GM23338 (cell line): ENCODE measurements around the gene PTPN5. TPM values are rescaled to one million over a fixed set of nuclear protein-coding genes. Genes with fewer than 3 reads are reported as not detected.

Experiments used
- ATAC-seq: fragments of 200-7000 bp; cut with Tn5 transposase; 3 replicates; pipeline ENCODE4 v1.9.1; 2020
- DNase-seq: peaks from one replicate; pipeline ENCODE4 v3.0.0-alpha.2; 2015; ENCODE audit warnings: low spot score
- H2AFZ ChIP-seq: fragments of 200-600 bp; sonication (generic); 2 replicates; pipeline ENCODE4 v1.8.0; 2016; ENCODE audit warnings: antibody characterized with exemption, mild to moderate bottlenecking, moderate library complexity
- H3F3A ChIP-seq: fragments of 200-600 bp; sonication (generic); replicated peaks from 2 replicates; pipeline ENCODE4 v1.8.0; 2017; ENCODE audit warnings: antibody characterized with exemption, mixed run types, low read depth
- H3K27ac ChIP-seq: fragments of 200-600 bp; sonication (generic); 2 replicates; pipeline ENCODE4 v1.6.1; 2016; ENCODE audit warnings: low read depth
- H3K27me3 ChIP-seq: fragments of 200-600 bp; sonication (generic); 2 replicates; pipeline ENCODE4 v1.8.0; 2016; ENCODE audit warnings: mild to moderate bottlenecking, mixed run types, moderate library complexity; ENCODE audit not compliant: insufficient read depth
- H3K36me3 ChIP-seq: fragments of 200-600 bp; sonication (generic); 2 replicates; pipeline ENCODE4 v1.8.0; 2016; ENCODE audit warnings: mild to moderate bottlenecking; ENCODE audit not compliant: insufficient read depth
- H3K4me1 ChIP-seq: fragments of 200-600 bp; sonication (generic); 2 replicates; pipeline ENCODE4 v1.8.0; 2016; ENCODE audit warnings: mild to moderate bottlenecking, moderate library complexity; ENCODE audit not compliant: insufficient read depth
- H3K4me2 ChIP-seq: fragments of 200-600 bp; sonication (generic); 2 replicates; pipeline ENCODE4 v1.7.1; 2017; ENCODE audit warnings: mixed run types
- H3K4me3 ChIP-seq: fragments of 200-600 bp; sonication (generic); 2 replicates; pipeline ENCODE4 v1.6.1; 2016; ENCODE audit warnings: mixed run types
- H3K79me2 ChIP-seq: fragments of 200-600 bp; sonication (generic); replicated peaks from 2 replicates; pipeline ENCODE4 v1.8.0; 2017; ENCODE audit warnings: mild to moderate bottlenecking; ENCODE audit not compliant: insufficient read depth
- H3K9me2 ChIP-seq: fragments of 200-600 bp; sonication (generic); 2 replicates; pipeline ENCODE4 v1.8.0; 2017; ENCODE audit not compliant: insufficient read depth
- H4K20me1 ChIP-seq: fragments of 200-600 bp; sonication (generic); replicated peaks from 2 replicates; pipeline ENCODE4 v1.8.0; 2017; ENCODE audit warnings: mild to moderate bottlenecking; ENCODE audit not compliant: insufficient read depth
- H3K27ac Mint-ChIP-seq: 2 replicates; pipeline ENCODE4 v1.8.0; 2020; ENCODE audit warnings: inconsistent platforms, mild to moderate bottlenecking, moderate library complexity, mixed read lengths
- H3K27me3 Mint-ChIP-seq: 3 replicates; pipeline ENCODE4 v1.8.0; 2022; ENCODE audit warnings: low read depth, mild to moderate bottlenecking, moderate library complexity, mixed read lengths, inconsistent platforms; ENCODE audit not compliant: insufficient read depth, poor library complexity
- H3K36me3 Mint-ChIP-seq: 3 replicates; pipeline ENCODE4 v1.8.0; 2021; ENCODE audit warnings: low read depth, mild to moderate bottlenecking, inconsistent platforms, moderate library complexity, mixed read lengths
- H3K4me1 Mint-ChIP-seq: 3 replicates; pipeline ENCODE4 v1.8.0; 2020; ENCODE audit warnings: mild to moderate bottlenecking, inconsistent platforms, mixed read lengths
- H3K4me3 Mint-ChIP-seq: 3 replicates; pipeline ENCODE4 v1.8.0; 2021; ENCODE audit warnings: moderate library complexity, mild to moderate bottlenecking, inconsistent platforms, mixed read lengths
- H3K9me3 Mint-ChIP-seq: 3 replicates; pipeline ENCODE4 v1.8.0; 2020; ENCODE audit warnings: moderate library complexity, mild to moderate bottlenecking, inconsistent platforms, mixed read lengths
- CREB1 ChIP-seq: fragments of 250-450 bp; sonication (Bioruptor Pico); IDR thresholded peaks from 2 replicates; pipeline ENCODE4 v1.5.0; 2020; ENCODE audit warnings: low read depth, mild to moderate bottlenecking, moderate library complexity
- CTCF ChIP-seq, 2 experiments: fragments of 200-600 bp in 1 of 2; sonication (generic) in 1 of 2; conservative IDR thresholded peaks; 2 replicates each; pipeline versions ENCODE4 v1.5.1 to v1.6.1; 2016 to 2017; ENCODE audit warnings: antibody characterized with exemption in 2 of 2, low read depth in 2 of 2, mild to moderate bottlenecking in 2 of 2, moderate library complexity in 1 of 2
- ETS1 ChIP-seq: IDR thresholded peaks from 2 replicates; pipeline ENCODE4 v1.6.1; 2016; ENCODE audit warnings: antibody characterized with exemption
- EZH2 ChIP-seq: fragments of 200-600 bp; sonication (generic); IDR thresholded peaks from one replicate; pipeline ENCODE4 v1.8.0; 2017; ENCODE audit warnings: antibody characterized with exemption, mild to moderate bottlenecking, low read depth; ENCODE audit not compliant: unreplicated experiment
- EZH2phosphoT487 ChIP-seq: fragments of 200-600 bp; sonication (generic); IDR thresholded peaks from one replicate; pipeline ENCODE4 v1.8.1; 2018; ENCODE audit warnings: antibody characterized with exemption; ENCODE audit not compliant: unreplicated experiment
- JUNB ChIP-seq: IDR thresholded peaks from one replicate; pipeline ENCODE4 v1.6.1; 2016; ENCODE audit warnings: antibody characterized with exemption; ENCODE audit not compliant: unreplicated experiment
- NANOG ChIP-seq: IDR thresholded peaks from 2 replicates; pipeline ENCODE4 v1.6.1; 2016; ENCODE audit warnings: antibody characterized with exemption, borderline replicate concordance
- POLR2AphosphoS5 ChIP-seq: IDR thresholded peaks from 2 replicates; pipeline ENCODE4 v1.6.1; 2016; ENCODE audit warnings: antibody characterized with exemption, low read depth
- STAT1 ChIP-seq: IDR thresholded peaks from one replicate; pipeline ENCODE4 v1.6.1; 2016; ENCODE audit warnings: antibody characterized with exemption; ENCODE audit not compliant: unreplicated experiment
- ZNF114 ChIP-seq: fragments of 250-450 bp; sonication (Bioruptor Pico); IDR thresholded peaks from 2 replicates; pipeline ENCODE4 v1.5.0; 2020; ENCODE audit warnings: mild to moderate bottlenecking, moderate library complexity
- ZNF331 ChIP-seq: fragments of 250-450 bp; sonication (Bioruptor Pico); IDR thresholded peaks from 2 replicates; pipeline ENCODE4 v1.5.0; 2020; ENCODE audit warnings: low read depth, mild to moderate bottlenecking, moderate library complexity
- polyA plus RNA-seq: library from polyadenylated mRNA; unstranded; fragments of >200 nt; fragmentation: Nextera tagmentation; extraction: Ambion mirVana; gene quantifications from 2 replicates; pipeline ENCODE4 v1.2.1, GENCODE V29; 2016
- total RNA-seq: library from RNA; depleted of rRNA; stranded (reverse); fragments of >200 nt; shearing (Covaris generic); gene quantifications from 2 replicates; pipeline ENCODE4 v1.2.3, GENCODE V29; 2014
- TF ChIP-seq, protein P1 (sequence below): IDR thresholded peaks from one replicate; pipeline ENCODE4 v1.6.1; 2018; ENCODE audit warnings: antibody characterized with exemption; ENCODE audit not compliant: unreplicated experiment
- TF ChIP-seq, protein P2 (sequence below): fragments of 250-450 bp; sonication (Bioruptor Pico); IDR thresholded peaks from 2 replicates; pipeline ENCODE4 v1.5.0; 2020; ENCODE audit warnings: mild to moderate bottlenecking, moderate library complexity

Gene PTPN5
- total and polyA plus RNA-seq, 2 experiments from 2014 or later: 3.7 to 5.7 TPM

GRCh38 chr11:18780896-18781295 lies 10.7 kb downstream of the PTPN5 start:
- no peak for DNase-seq
- Mint-ChIP-seq H3K36me3 (no peaks in the 10 kb centered on the region), H3K4me3 (no peak overlapping the region), H3K9me3 (no peaks in the 10 kb centered on the region; the same call in 2 of the 3 replicates), H3K4me1 (peaks cover 20% of the 10 kb centered on the region), H3K27ac (no peak overlapping the region), H3K27me3 (peaks cover 7% of the 10 kb centered on the region)
- Histone ChIP-seq H3K4me3 (no peak overlapping the region), H3K4me2 (no peak overlapping the region), H4K20me1 (no peaks in the 10 kb centered on the region), H3K36me3 (no peaks in the 10 kb centered on the region), H3K27ac (no peak overlapping the region), H3K79me2 (no peaks in the 10 kb centered on the region), H3K9me2 (no peaks in the 10 kb centered on the region), H3K27me3 (no peaks in the 10 kb centered on the region), H3K4me1 (no peaks in the 10 kb centered on the region; the same call in 1 of the 2 replicates), H2AFZ (no peak overlapping the region), H3F3A (no peaks in the 10 kb centered on the region)
- TF ChIP-seq ZNF114 (CRISPR knock-in tag) (no peak), ETS1 (no peak), EZH2 (no peak), NANOG (no peak), EZH2phosphoT487 (no peak), JUNB (no peak), CREB1 (CRISPR knock-in tag) (no peak), STAT1 (no peak), POLR2AphosphoS5 (no peak), ZNF331 (CRISPR knock-in tag) (no peak), CTCF (conservative IDR thresholded peaks at IDR 0.05; ENCODE audit: low read depth in 2 of 2) (no peak)
- TF ChIP-seq, protein P1, sequence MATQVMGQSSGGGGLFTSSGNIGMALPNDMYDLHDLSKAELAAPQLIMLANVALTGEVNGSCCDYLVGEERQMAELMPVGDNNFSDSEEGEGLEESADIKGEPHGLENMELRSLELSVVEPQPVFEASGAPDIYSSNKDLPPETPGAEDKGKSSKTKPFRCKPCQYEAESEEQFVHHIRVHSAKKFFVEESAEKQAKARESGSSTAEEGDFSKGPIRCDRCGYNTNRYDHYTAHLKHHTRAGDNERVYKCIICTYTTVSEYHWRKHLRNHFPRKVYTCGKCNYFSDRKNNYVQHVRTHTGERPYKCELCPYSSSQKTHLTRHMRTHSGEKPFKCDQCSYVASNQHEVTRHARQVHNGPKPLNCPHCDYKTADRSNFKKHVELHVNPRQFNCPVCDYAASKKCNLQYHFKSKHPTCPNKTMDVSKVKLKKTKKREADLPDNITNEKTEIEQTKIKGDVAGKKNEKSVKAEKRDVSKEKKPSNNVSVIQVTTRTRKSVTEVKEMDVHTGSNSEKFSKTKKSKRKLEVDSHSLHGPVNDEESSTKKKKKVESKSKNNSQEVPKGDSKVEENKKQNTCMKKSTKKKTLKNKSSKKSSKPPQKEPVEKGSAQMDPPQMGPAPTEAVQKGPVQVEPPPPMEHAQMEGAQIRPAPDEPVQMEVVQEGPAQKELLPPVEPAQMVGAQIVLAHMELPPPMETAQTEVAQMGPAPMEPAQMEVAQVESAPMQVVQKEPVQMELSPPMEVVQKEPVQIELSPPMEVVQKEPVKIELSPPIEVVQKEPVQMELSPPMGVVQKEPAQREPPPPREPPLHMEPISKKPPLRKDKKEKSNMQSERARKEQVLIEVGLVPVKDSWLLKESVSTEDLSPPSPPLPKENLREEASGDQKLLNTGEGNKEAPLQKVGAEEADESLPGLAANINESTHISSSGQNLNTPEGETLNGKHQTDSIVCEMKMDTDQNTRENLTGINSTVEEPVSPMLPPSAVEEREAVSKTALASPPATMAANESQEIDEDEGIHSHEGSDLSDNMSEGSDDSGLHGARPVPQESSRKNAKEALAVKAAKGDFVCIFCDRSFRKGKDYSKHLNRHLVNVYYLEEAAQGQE: no peak
- TF ChIP-seq, protein P2, sequence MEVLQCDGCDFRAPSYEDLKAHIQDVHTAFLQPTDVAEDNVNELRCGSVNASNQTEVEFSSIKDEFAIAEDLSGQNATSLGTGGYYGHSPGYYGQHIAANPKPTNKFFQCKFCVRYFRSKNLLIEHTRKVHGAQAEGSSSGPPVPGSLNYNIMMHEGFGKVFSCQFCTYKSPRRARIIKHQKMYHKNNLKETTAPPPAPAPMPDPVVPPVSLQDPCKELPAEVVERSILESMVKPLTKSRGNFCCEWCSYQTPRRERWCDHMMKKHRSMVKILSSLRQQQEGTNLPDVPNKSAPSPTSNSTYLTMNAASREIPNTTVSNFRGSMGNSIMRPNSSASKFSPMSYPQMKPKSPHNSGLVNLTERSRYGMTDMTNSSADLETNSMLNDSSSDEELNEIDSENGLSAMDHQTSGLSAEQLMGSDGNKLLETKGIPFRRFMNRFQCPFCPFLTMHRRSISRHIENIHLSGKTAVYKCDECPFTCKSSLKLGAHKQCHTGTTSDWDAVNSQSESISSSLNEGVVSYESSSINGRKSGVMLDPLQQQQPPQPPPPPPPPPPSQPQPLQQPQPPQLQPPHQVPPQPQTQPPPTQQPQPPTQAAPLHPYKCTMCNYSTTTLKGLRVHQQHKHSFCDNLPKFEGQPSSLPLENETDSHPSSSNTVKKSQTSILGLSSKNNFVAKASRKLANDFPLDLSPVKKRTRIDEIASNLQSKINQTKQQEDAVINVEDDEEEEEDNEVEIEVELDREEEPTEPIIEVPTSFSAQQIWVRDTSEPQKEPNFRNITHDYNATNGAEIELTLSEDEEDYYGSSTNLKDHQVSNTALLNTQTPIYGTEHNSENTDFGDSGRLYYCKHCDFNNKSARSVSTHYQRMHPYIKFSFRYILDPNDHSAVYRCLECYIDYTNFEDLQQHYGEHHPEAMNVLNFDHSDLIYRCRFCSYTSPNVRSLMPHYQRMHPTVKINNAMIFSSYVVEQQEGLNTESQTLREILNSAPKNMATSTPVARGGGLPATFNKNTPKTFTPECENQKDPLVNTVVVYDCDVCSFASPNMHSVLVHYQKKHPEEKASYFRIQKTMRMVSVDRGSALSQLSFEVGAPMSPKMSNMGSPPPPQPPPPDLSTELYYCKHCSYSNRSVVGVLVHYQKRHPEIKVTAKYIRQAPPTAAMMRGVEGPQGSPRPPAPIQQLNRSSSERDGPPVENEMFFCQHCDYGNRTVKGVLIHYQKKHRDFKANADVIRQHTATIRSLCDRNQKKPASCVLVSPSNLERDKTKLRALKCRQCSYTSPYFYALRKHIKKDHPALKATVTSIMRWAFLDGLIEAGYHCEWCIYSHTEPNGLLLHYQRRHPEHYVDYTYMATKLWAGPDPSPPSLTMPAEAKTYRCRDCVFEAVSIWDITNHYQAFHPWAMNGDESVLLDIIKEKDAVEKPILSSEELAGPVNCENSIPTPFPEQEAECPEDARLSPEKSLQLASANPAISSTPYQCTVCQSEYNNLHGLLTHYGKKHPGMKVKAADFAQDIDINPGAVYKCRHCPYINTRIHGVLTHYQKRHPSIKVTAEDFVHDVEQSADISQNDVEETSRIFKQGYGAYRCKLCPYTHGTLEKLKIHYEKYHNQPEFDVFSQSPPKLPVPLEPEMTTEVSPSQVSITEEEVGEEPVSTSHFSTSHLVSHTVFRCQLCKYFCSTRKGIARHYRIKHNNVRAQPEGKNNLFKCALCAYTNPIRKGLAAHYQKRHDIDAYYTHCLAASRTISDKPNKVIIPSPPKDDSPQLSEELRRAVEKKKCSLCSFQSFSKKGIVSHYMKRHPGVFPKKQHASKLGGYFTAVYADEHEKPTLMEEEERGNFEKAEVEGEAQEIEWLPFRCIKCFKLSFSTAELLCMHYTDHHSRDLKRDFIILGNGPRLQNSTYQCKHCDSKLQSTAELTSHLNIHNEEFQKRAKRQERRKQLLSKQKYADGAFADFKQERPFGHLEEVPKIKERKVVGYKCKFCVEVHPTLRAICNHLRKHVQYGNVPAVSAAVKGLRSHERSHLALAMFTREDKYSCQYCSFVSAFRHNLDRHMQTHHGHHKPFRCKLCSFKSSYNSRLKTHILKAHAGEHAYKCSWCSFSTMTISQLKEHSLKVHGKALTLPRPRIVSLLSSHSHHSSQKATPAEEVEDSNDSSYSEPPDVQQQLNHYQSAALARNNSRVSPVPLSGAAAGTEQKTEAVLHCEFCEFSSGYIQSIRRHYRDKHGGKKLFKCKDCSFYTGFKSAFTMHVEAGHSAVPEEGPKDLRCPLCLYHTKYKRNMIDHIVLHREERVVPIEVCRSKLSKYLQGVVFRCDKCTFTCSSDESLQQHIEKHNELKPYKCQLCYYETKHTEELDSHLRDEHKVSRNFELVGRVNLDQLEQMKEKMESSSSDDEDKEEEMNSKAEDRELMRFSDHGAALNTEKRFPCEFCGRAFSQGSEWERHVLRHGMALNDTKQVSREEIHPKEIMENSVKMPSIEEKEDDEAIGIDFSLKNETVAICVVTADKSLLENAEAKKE (CRISPR knock-in tag): no peak
- ATAC-seq: no peak
